ENCODE results near the gene PIWIL4. TPM values are rescaled to one million over a fixed set of nuclear protein-coding genes. Genes with fewer than 3 reads are reported as not detected.

PIWIL4 gene
- total RNA-seq, 1 experiment from 2014 or later, result 0.15 TPM

DNA sequence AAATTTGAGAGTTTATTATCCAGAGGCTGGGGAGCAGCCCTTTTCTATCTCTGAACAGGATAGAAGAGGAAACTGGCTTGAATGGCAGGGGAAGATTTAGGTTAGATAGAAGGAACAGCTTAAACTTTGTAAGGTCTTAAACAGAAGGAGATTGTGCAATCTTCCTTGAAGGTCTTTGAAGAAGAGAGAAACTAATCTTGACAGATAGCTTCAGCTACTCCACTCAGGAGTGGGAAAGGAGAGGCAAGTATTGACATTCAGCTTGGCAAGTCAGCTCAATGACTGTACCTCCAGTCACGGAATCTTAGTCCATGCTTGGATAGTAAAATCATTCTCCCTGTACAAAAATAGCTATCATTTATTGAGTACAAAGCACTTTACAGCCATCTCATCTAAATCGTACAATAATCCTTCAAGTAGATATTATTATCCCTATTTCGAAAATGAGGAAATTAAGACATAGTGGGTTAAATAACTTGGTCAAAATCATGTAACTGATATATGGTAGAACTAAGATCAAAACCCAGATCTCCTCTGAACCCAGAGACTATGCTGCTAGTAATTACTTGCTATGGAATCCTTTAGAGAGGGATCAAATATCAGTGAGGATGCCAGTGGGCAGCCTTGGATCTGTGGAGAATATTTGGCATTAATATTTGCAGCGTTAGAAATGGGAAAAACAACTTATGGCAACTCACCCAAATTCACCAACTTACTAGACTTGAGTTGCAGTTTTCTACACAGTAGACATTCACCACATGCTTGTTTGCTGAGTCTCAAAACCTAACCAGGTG, 40.3 kb upstream of the PIWIL4 start:
- no peak overlapping the region for H3K4me2 ChIP-seq (ENCODE audit: low read length)
- no peak overlapping the region for H2AFZ ChIP-seq (ENCODE audit: low read length)
- no peaks in the 10 kb centered on the region for H3K9me3 ChIP-seq (ENCODE audit: low read length)
- intact Hi-C loops (cut with micrococcal nuclease), result loop anchor here (1.0 kb wide), 1 partner anchor 10 kb away; no protein-coding TSS in a partner anchor
- CTCF ChIA-PET, result no interaction called here
- POLR2A ChIA-PET (ENCODE audit: unreplicated experiment), result no interaction called here
- no peak for ATAC-seq
- H3K27me3 ChIP-seq (ENCODE audit: low read length), result no peaks in the 10 kb centered on the region
- no peak overlapping the region for H3K9ac ChIP-seq (ENCODE audit: low read length)
- no peaks in the 10 kb centered on the region for H3K79me2 ChIP-seq (ENCODE audit: low read length)
- no peaks in the 10 kb centered on the region for H4K20me1 ChIP-seq (ENCODE audit: low read length)
- no peaks in the 10 kb centered on the region for H3F3A ChIP-seq (ENCODE audit: low read length, unreplicated experiment)
- no peaks in the 10 kb centered on the region for H3K9me2 ChIP-seq (replicated peaks; ENCODE audit: low read length)
- no TSS peak for BruUV-seq (replicated peaks)
- TF ChIP-seq, protein P1, sequence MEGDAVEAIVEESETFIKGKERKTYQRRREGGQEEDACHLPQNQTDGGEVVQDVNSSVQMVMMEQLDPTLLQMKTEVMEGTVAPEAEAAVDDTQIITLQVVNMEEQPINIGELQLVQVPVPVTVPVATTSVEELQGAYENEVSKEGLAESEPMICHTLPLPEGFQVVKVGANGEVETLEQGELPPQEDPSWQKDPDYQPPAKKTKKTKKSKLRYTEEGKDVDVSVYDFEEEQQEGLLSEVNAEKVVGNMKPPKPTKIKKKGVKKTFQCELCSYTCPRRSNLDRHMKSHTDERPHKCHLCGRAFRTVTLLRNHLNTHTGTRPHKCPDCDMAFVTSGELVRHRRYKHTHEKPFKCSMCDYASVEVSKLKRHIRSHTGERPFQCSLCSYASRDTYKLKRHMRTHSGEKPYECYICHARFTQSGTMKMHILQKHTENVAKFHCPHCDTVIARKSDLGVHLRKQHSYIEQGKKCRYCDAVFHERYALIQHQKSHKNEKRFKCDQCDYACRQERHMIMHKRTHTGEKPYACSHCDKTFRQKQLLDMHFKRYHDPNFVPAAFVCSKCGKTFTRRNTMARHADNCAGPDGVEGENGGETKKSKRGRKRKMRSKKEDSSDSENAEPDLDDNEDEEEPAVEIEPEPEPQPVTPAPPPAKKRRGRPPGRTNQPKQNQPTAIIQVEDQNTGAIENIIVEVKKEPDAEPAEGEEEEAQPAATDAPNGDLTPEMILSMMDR (conservative IDR thresholded peaks at IDR 0.05; ENCODE audit: low read depth, low read length), result no peak
- TF ChIP-seq EZH2 (IDR thresholded peaks at IDR 0.05; ENCODE audit: low read length, unreplicated experiment), result no peak
- TF ChIP-seq EZH2phosphoT487 (IDR thresholded peaks at IDR 0.05; ENCODE audit: borderline replicate concordance, low read length), result no peak
- H3K36me3 ChIP-seq (ENCODE audit: low read depth, low read length), result no peaks in the 10 kb centered on the region
- no peak overlapping the region for H3K4me3 ChIP-seq (ENCODE audit: low read length)
- H3K4me1 ChIP-seq (ENCODE audit: insufficient read depth, low read length), result no peaks in the 10 kb centered on the region
- no peak for DNase-seq
- H3K27ac ChIP-seq (ENCODE audit: low read length), result no peak overlapping the region

DNA sequence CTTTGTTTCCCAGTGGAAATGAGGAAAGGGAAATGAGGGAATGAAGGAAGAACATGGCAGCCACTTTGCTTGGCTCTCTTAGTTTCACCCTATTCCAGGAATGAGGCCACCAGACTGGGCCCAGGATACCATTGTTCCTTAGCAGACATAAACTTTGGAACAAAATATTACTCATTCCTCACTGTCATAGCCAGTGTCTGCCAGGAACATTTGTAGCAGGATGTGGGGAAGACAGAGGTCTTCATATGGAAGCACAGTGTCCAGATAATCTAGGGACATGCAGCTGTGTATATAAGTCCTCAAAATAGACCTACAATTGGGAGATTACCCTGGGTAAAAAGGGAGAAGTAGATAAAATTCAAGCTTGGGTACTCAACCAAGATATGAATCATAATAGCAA, 38.6 kb upstream of the PIWIL4 start:
- ATAC-seq, result no peak
- no TSS peak for BruUV-seq (replicated peaks)

More for the DNA sequence above, 38.6 kb upstream of the PIWIL4 start:
- H3K4me3 ChIP-seq (ENCODE audit: low read length), result no peak overlapping the region
- no peak overlapping the region for H3K9ac ChIP-seq (ENCODE audit: low read length)
- DNase-seq, result peak; percentile 9
- intact Hi-C loops (cut with micrococcal nuclease), result no loop called here
- TF ChIP-seq, protein P1 (conservative IDR thresholded peaks at IDR 0.05; ENCODE audit: low read depth, low read length), result no peak
- TF ChIP-seq EZH2phosphoT487 (IDR thresholded peaks at IDR 0.05; ENCODE audit: borderline replicate concordance, low read length) (no peak), EZH2 (IDR thresholded peaks at IDR 0.05; ENCODE audit: low read length, unreplicated experiment) (no peak)
- H3K4me1 ChIP-seq (ENCODE audit: insufficient read depth, low read length), result no peaks in the 10 kb centered on the region
- H3K79me2 ChIP-seq (ENCODE audit: low read length), result no peaks in the 10 kb centered on the region
- H3K9me2 ChIP-seq (replicated peaks; ENCODE audit: low read length), result no peaks in the 10 kb centered on the region
- H3K36me3 ChIP-seq (ENCODE audit: low read depth, low read length), result no peaks in the 10 kb centered on the region
- ChIA-PET POLR2A (ENCODE audit: unreplicated experiment) (no interaction called here), CTCF (no interaction called here)
- H3K9me3 ChIP-seq (ENCODE audit: low read length), result no peaks in the 10 kb centered on the region
- no peak overlapping the region for H3K4me2 ChIP-seq (ENCODE audit: low read length)
- no peaks in the 10 kb centered on the region for H3F3A ChIP-seq (ENCODE audit: low read length, unreplicated experiment)
- H2AFZ ChIP-seq (ENCODE audit: low read length), result no peak overlapping the region
- no peaks in the 10 kb centered on the region for H3K27me3 ChIP-seq (ENCODE audit: low read length)
- H3K27ac ChIP-seq (ENCODE audit: low read length), result no peak overlapping the region
- no peaks in the 10 kb centered on the region for H4K20me1 ChIP-seq (ENCODE audit: low read length)
